ENCODE data around the gene ADARB2. TPM values are rescaled to one million over a fixed set of nuclear protein-coding genes. Genes with fewer than 3 reads are reported as not detected.

ADARB2 gene
- total RNA-seq, 1 donor from 2014 or later = 38.7 TPM

DNA sequence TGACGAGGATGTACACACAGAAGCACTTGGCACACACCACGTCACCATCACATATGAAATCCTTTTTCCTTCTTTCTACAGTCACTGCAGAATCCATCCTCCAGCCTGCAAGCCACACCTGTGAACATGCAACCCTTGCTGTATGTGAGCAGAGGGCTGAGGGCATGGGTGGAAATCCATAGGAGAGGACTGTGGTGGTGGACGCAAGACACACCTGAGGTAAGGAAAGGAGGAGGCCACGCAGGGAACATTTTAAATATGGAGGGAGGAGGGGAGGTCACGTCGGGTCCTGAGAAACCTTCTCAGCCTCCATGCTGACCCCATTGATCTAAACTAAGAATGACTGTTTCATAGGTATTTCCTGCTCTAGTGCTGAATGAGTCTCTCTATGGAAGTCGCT lies 28.6 kb downstream of the ADARB2 start:
- Mint-ChIP-seq H3K27me3 (ENCODE audit: unreplicated experiment) (no peaks in the 10 kb centered on the region), H3K9me3 (ENCODE audit: unreplicated experiment) (no peaks in the 10 kb centered on the region)

DNA sequence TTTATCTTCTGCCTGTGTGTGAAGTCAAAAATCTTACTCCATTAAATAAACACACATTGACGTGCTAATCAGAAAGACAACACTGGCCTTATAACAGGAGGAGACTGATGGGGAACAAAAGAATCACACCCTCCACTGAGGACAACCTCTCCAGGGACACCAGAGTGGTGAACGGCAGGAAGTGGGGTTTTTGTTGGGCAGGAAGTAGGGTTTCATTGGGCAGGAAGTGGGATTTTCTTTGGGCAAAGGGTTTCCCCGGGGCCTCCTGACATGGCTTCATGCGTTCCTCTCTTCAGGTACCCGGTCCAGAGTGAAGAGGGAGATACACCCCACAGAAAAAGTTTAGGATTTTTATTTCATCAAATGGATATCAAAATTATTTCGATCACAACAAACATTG lies 30.6 kb downstream of the ADARB2 start:
- Mint-ChIP-seq H3K27ac (ENCODE audit: unreplicated experiment) (no peak overlapping the region), H3K36me3 (ENCODE audit: unreplicated experiment) (peaks cover 2% of the 10 kb centered on the region), H3K9me3 (ENCODE audit: unreplicated experiment) (peaks cover 3% of the 10 kb centered on the region), H3K4me3 (ENCODE audit: unreplicated experiment) (no peak overlapping the region), H3K27me3 (ENCODE audit: unreplicated experiment) (no peaks in the 10 kb centered on the region), H3K4me1 (ENCODE audit: unreplicated experiment) (peaks cover 2% of the 10 kb centered on the region)
- DNase-seq (ENCODE audit: extremely low spot score, unreplicated experiment) = no peak
- TF ChIP-seq, protein P1, sequence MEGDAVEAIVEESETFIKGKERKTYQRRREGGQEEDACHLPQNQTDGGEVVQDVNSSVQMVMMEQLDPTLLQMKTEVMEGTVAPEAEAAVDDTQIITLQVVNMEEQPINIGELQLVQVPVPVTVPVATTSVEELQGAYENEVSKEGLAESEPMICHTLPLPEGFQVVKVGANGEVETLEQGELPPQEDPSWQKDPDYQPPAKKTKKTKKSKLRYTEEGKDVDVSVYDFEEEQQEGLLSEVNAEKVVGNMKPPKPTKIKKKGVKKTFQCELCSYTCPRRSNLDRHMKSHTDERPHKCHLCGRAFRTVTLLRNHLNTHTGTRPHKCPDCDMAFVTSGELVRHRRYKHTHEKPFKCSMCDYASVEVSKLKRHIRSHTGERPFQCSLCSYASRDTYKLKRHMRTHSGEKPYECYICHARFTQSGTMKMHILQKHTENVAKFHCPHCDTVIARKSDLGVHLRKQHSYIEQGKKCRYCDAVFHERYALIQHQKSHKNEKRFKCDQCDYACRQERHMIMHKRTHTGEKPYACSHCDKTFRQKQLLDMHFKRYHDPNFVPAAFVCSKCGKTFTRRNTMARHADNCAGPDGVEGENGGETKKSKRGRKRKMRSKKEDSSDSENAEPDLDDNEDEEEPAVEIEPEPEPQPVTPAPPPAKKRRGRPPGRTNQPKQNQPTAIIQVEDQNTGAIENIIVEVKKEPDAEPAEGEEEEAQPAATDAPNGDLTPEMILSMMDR (IDR thresholded peaks at IDR 0.05) = no peak

More for the DNA sequence above, 28.6 kb downstream of the ADARB2 start:
- peaks cover 2% of the 10 kb centered on the region for H3K36me3 Mint-ChIP-seq (ENCODE audit: unreplicated experiment)
- TF ChIP-seq, protein P1 (IDR thresholded peaks at IDR 0.05) = no peak
- no peak overlapping the region for H3K27ac Mint-ChIP-seq (ENCODE audit: unreplicated experiment)
- no peak for DNase-seq (ENCODE audit: extremely low spot score, unreplicated experiment)
- no peak overlapping the region for H3K4me3 Mint-ChIP-seq (ENCODE audit: unreplicated experiment)
- peaks cover 13% of the 10 kb centered on the region for H3K4me1 Mint-ChIP-seq (ENCODE audit: unreplicated experiment)

DNA sequence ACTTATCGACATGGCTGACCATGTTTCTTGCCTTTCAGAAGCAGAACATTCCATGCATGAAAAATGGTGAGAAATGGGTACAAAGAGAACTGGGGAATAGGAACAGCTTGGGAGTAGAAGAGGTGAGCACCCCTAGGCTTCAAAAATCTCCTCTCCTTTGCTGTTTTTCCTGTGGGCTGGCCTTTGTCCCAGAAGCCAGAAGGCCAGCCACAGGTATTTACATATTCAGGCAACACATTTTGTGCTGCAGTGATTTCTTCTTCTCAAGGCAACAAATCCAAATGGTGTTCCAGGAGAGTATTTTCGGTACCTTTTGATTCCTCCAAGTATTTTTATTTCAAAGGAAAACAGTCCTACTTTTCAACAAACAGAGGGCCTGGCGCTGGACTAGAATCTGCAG lies 31.1 kb downstream of the ADARB2 start:
- no peak overlapping the region for H3K27ac Mint-ChIP-seq (ENCODE audit: unreplicated experiment)
- no peak overlapping the region for H3K4me3 Mint-ChIP-seq (ENCODE audit: unreplicated experiment)
- H3K9me3 Mint-ChIP-seq (ENCODE audit: unreplicated experiment) = peaks cover 4% of the 10 kb centered on the region
- TF ChIP-seq, protein P1 (IDR thresholded peaks at IDR 0.05) = no peak
- H3K27me3 Mint-ChIP-seq (ENCODE audit: unreplicated experiment) = no peaks in the 10 kb centered on the region
- no peaks in the 10 kb centered on the region for H3K4me1 Mint-ChIP-seq (ENCODE audit: unreplicated experiment)
- DNase-seq (ENCODE audit: extremely low spot score, unreplicated experiment) = no peak
- H3K36me3 Mint-ChIP-seq (ENCODE audit: unreplicated experiment) = peaks cover 2% of the 10 kb centered on the region

DNA sequence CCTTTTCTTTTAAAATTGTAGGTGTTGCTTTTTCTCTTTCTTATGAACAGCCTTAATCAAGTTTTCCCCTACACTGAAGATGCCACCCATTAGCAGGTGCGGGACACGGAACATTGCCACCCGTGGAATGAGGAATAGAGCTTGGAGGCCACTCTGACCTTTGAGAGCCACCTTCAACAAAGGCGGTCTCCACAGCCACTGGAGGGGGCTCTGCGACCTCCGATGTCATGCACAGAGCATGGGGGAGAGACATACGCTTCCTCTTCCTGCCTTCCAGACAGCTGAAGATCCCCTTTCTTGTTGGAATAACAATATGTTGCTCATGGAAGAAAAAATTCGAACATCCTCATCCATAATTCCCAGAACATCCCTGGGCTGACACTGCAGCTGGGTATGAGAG lies 39.1 kb downstream of the ADARB2 start:
- Mint-ChIP-seq H3K4me1 (ENCODE audit: unreplicated experiment) (no peaks in the 10 kb centered on the region), H3K9me3 (ENCODE audit: unreplicated experiment) (peaks cover 7% of the 10 kb centered on the region)

DNA sequence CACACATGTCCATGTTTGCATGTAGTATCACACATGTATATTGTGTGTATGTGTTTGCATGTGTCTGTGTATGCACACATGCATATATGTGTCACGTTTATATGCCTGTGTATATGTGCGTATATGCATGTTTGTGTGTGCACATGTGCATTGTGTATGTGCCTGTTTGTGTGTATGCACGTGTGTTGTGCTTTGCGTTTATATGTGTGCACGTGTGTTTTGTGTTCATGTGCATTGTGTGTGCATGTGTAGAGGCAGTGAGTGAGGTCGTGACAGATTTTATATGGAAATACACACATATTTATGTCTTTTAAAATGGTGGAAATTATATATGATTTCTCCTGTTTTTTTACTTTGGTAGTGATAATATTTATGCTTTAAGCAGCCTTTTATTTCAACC lies 41.2 kb downstream of the ADARB2 start:
- TF ChIP-seq, protein P1 (IDR thresholded peaks at IDR 0.05) = no peak
- no peaks in the 10 kb centered on the region for H3K4me1 Mint-ChIP-seq (ENCODE audit: unreplicated experiment)
- no peak overlapping the region for H3K27ac Mint-ChIP-seq (ENCODE audit: unreplicated experiment)
- H3K27me3 Mint-ChIP-seq (ENCODE audit: unreplicated experiment) = peaks cover 2% of the 10 kb centered on the region
- H3K9me3 Mint-ChIP-seq (ENCODE audit: unreplicated experiment) = peaks cover 3% of the 10 kb centered on the region
- H3K36me3 Mint-ChIP-seq (ENCODE audit: unreplicated experiment) = peaks cover 2% of the 10 kb centered on the region
- H3K4me3 Mint-ChIP-seq (ENCODE audit: unreplicated experiment) = no peak overlapping the region
- no peak for DNase-seq (ENCODE audit: extremely low spot score, unreplicated experiment)

More for the DNA sequence above, 39.1 kb downstream of the ADARB2 start:
- Mint-ChIP-seq H3K36me3 (ENCODE audit: unreplicated experiment) (peaks cover 2% of the 10 kb centered on the region), H3K4me3 (ENCODE audit: unreplicated experiment) (no peak overlapping the region), H3K27me3 (ENCODE audit: unreplicated experiment) (no peaks in the 10 kb centered on the region), H3K27ac (ENCODE audit: unreplicated experiment) (no peak overlapping the region)
- no peak for DNase-seq (ENCODE audit: extremely low spot score, unreplicated experiment)
- TF ChIP-seq, protein P1 (IDR thresholded peaks at IDR 0.05) = no peak
